ENCODE results near the gene ZNF710.

The ZNF710 gene

DNA sequence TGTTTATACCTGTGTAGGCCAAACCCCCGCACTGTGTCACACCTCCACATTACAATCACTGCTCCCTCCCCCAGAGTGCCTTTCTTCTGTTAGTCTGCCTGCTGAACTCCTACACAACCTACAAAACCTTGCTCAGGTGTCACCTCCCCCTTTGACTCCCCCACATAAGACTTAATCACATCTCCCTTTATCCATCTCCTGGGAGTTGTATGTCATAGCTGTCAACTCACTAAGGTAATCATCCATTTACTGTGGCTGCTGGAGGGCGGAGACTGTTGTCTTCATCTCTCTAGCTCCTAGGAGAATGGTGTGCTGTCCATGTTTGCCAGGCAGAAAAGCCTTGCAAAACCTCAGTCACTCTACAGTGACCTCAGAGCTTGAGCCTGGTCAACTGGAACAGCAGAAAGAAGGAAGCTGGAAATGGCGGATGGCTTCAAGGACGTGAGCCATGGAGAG is 43.8 kb downstream of the ZNF710 start:
- TF ChIP-seq, protein P1, sequence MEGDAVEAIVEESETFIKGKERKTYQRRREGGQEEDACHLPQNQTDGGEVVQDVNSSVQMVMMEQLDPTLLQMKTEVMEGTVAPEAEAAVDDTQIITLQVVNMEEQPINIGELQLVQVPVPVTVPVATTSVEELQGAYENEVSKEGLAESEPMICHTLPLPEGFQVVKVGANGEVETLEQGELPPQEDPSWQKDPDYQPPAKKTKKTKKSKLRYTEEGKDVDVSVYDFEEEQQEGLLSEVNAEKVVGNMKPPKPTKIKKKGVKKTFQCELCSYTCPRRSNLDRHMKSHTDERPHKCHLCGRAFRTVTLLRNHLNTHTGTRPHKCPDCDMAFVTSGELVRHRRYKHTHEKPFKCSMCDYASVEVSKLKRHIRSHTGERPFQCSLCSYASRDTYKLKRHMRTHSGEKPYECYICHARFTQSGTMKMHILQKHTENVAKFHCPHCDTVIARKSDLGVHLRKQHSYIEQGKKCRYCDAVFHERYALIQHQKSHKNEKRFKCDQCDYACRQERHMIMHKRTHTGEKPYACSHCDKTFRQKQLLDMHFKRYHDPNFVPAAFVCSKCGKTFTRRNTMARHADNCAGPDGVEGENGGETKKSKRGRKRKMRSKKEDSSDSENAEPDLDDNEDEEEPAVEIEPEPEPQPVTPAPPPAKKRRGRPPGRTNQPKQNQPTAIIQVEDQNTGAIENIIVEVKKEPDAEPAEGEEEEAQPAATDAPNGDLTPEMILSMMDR (conservative IDR thresholded peaks at IDR 0.05; ENCODE audit: low read length): no peak
- H3K4me3 ChIP-seq (ENCODE audit: low read length): no peak overlapping the region
- DNase-seq (ENCODE audit: low read depth): no peak

GRCh38 chr15:90046289-90046688 is 45.2 kb downstream of the ZNF710 start:
- no peak for DNase-seq (ENCODE audit: low read depth)
- TF ChIP-seq, protein P1 (conservative IDR thresholded peaks at IDR 0.05; ENCODE audit: low read length): no peak
- no peak overlapping the region for H3K4me3 ChIP-seq (ENCODE audit: low read length)

- no peak for DNase-seq (ENCODE audit: low read depth)
- H3K4me3 ChIP-seq (ENCODE audit: low read length): no peak overlapping the region
These were observed 45.8 kb downstream of the ZNF710 start for GRCh38 chr15:90046911-90047392.

DNA sequence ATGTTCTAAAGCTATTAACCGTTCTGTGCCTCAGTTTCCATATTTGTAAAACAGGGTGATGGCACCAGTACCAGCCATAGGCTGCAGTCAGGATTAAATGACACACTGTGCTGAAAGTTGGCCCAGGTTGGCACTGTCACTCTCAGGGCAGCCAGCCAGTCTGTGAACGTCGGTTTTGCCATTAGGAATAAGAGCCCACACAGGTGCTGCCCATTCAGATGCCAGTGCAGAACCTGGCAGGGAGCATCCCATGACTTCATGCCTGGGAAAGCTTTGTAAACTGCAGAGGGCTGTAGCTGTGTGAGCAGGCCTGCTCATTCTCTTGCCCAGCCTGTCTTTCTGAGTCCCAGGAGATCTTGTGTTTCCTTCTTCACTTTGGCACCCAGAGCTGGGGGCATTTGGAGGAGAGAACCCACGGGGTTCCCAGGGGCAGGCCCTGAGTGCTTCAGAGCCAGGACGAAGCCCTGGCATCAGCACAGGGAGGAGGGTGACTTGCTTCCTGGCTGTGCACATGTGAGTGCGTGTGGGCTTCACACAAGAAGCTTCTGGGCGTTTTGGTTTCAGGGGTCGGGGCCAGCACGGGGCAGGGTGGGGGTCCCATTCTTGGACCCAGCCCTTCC is 46.9 kb downstream of the ZNF710 start:
- DNase-seq (ENCODE audit: low read depth): peak; percentile 18
- TF ChIP-seq, protein P1 (conservative IDR thresholded peaks at IDR 0.05; ENCODE audit: low read length): no peak

More at GRCh38 chr15:90046911-90047392, 45.8 kb downstream of the ZNF710 start:
- TF ChIP-seq, protein P1 (conservative IDR thresholded peaks at IDR 0.05; ENCODE audit: low read length): no peak

DNA sequence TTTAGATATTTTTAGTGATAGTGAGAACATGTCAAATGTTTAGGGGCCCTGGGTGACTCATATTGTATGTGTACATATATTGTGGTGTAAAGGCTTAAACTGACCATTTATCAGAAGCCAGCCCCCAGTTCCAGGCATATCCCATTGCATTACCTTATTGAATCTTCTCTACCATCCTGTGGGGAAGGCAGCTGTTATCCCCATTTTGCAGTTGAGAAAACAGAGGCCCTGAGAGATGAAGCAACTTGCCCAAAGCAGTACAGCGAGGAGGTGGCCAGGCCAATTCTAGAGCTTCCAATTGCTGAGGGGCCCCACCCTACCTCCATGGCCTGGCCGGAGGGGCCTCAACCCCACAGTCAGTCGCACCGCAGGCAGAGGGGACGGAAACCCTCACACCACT is 47.9 kb downstream of the ZNF710 start:
- TF ChIP-seq, protein P1 (conservative IDR thresholded peaks at IDR 0.05; ENCODE audit: low read length): no peak
- no peak for DNase-seq (ENCODE audit: low read depth)
- no peak overlapping the region for H3K4me3 ChIP-seq (ENCODE audit: low read length)

More for the DNA sequence above, 46.9 kb downstream of the ZNF710 start:
- no peak overlapping the region for H3K4me3 ChIP-seq (ENCODE audit: low read length)

GRCh38 chr15:90049666-90050604 is 48.8 kb downstream of the ZNF710 start:
- no peak for DNase-seq (ENCODE audit: low read depth)
- TF ChIP-seq, protein P1 (conservative IDR thresholded peaks at IDR 0.05; ENCODE audit: low read length): no peak
- H3K4me3 ChIP-seq (ENCODE audit: low read length): no peak overlapping the region
